Endothelial cell (in vitro differentiated cells): Measurements from ENCODE around the gene CGNL1. TPM values are rescaled to one million over a fixed set of nuclear protein-coding genes. Genes with fewer than 3 reads are reported as not detected.

Experiments
- DNase-seq: peaks from one replicate; pipeline ENCODE4 v3.0.0; 2021; ENCODE audit warnings: low spot score
- H3K27ac Mint-ChIP-seq: one replicate; pipeline ENCODE4 v1.8.0; 2021; ENCODE audit warnings: mixed read lengths, inconsistent platforms; ENCODE audit not compliant: unreplicated experiment
- H3K27me3 Mint-ChIP-seq: one replicate; pipeline ENCODE4 v1.8.0; 2021; ENCODE audit warnings: mild to moderate bottlenecking, moderate library complexity, mixed read lengths, inconsistent platforms; ENCODE audit not compliant: unreplicated experiment
- H3K36me3 Mint-ChIP-seq: one replicate; pipeline ENCODE4 v1.8.0; 2021; ENCODE audit warnings: mild to moderate bottlenecking, low read depth, mixed read lengths, inconsistent platforms; ENCODE audit not compliant: unreplicated experiment
- H3K4me1 Mint-ChIP-seq: one replicate; pipeline ENCODE4 v1.8.0; 2021; ENCODE audit warnings: mild to moderate bottlenecking, mixed read lengths, inconsistent platforms; ENCODE audit not compliant: unreplicated experiment
- H3K4me3 Mint-ChIP-seq: one replicate; pipeline ENCODE4 v1.8.0; 2021; ENCODE audit warnings: mild to moderate bottlenecking, mixed read lengths, inconsistent platforms; ENCODE audit not compliant: unreplicated experiment
- H3K9me3 Mint-ChIP-seq: one replicate; pipeline ENCODE4 v1.8.0; 2021; ENCODE audit warnings: mixed read lengths, inconsistent platforms; ENCODE audit not compliant: unreplicated experiment
- total RNA-seq: library from RNA; stranded (reverse); fragmentation: NEBNext Ultra II Directional; extraction: Animal tissue kit (Norgen Biotek cat#: 25700); gene quantifications from one replicate; pipeline ENCODE4 v1.2.1, GENCODE V29; 2021; ENCODE audit not compliant: unreplicated experiment
- TF ChIP-seq, protein P1 (sequence below): fragments of 200-600 bp; sonication (generic); IDR thresholded peaks from one replicate; pipeline ENCODE4 v1.5.0; 2021; ENCODE audit warnings: antibody characterized with exemption; ENCODE audit not compliant: unreplicated experiment

The CGNL1 gene
- total RNA-seq, 1 donor from 2014 or later = 238 TPM

DNA sequence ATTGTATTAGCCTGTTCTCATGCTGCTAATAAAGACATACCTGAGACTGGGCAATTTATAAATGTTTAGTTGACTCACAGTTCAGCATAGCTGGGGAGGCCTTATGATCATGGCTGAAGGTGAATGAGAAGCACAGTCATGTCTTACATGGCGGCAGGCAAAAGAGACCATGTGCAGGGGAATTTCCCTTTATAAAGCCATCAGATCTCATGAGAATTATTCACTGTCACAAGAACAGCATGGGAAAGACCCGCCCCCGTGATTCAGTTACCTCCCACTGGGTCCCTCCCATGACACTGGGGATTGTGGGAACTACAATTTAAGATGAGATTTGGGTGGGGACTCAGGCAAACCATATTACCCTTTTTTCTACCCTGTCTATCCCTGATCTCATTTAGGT is 163.9 kb downstream of the CGNL1 start:
- DNase-seq = no peak
- H3K27ac Mint-ChIP-seq = peak overlapping the region; percentile 45
- peaks cover 7% of the 10 kb centered on the region for H3K27me3 Mint-ChIP-seq
- TF ChIP-seq, protein P1, sequence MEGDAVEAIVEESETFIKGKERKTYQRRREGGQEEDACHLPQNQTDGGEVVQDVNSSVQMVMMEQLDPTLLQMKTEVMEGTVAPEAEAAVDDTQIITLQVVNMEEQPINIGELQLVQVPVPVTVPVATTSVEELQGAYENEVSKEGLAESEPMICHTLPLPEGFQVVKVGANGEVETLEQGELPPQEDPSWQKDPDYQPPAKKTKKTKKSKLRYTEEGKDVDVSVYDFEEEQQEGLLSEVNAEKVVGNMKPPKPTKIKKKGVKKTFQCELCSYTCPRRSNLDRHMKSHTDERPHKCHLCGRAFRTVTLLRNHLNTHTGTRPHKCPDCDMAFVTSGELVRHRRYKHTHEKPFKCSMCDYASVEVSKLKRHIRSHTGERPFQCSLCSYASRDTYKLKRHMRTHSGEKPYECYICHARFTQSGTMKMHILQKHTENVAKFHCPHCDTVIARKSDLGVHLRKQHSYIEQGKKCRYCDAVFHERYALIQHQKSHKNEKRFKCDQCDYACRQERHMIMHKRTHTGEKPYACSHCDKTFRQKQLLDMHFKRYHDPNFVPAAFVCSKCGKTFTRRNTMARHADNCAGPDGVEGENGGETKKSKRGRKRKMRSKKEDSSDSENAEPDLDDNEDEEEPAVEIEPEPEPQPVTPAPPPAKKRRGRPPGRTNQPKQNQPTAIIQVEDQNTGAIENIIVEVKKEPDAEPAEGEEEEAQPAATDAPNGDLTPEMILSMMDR = no peak
- H3K4me3 Mint-ChIP-seq = peak overlapping the region; percentile 44
- H3K4me1 Mint-ChIP-seq = peaks cover 6% of the 10 kb centered on the region
- H3K36me3 Mint-ChIP-seq = peaks cover 77% of the 10 kb centered on the region
- no peaks in the 10 kb centered on the region for H3K9me3 Mint-ChIP-seq

DNA sequence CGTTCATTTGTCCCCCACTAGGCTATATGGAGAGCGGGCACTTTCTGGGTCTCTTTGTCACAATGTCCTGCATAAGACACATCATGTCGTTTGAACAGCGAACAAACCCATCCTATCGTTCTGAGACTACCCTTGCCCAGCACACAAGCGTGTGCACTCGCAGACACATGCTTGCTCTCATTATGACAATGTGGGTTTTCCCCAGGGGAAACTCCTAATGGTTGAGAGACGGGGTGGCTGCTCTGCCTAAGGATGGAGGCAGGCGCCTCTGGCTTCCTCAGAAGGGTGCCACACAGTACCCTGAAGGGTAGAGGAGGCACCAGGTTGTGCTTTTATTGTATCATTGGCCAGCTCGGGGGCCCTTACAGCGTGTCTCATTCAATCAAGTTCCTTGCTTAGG is 164.4 kb downstream of the CGNL1 start:
- TF ChIP-seq, protein P1 = no peak
- H3K9me3 Mint-ChIP-seq = no peaks in the 10 kb centered on the region
- peaks cover 4% of the 10 kb centered on the region for H3K4me1 Mint-ChIP-seq
- H3K27ac Mint-ChIP-seq = no peak overlapping the region
- DNase-seq = no peak
- H3K27me3 Mint-ChIP-seq = peaks cover 7% of the 10 kb centered on the region
- no peak overlapping the region for H3K4me3 Mint-ChIP-seq
- peaks cover 77% of the 10 kb centered on the region for H3K36me3 Mint-ChIP-seq

DNA sequence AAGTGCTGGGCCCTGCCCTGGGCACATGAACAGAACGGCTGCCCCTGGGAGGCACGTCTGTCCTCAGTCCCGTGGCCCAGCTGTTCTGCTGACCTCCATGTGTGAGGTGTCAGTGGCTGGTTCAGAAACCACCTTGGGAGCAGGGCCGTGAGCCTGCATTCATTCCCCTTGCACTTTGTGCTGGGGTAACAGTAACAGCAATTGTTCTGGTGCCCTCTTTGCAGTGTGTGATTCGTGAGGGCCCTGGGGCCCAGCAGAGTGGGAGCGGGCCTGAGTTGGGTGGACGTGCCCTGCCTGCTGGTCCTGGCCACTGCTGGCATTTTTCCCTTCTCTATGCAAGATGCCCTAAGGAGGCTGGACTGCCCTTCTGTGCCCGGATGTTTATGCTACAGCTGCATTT is 165.0 kb downstream of the CGNL1 start:
- Mint-ChIP-seq H3K36me3 (peaks cover 77% of the 10 kb centered on the region), H3K27ac (no peak overlapping the region), H3K27me3 (peaks cover 7% of the 10 kb centered on the region), H3K9me3 (no peaks in the 10 kb centered on the region), H3K4me1 (no peaks in the 10 kb centered on the region), H3K4me3 (no peak overlapping the region)
- TF ChIP-seq, protein P1 = no peak
- no peak for DNase-seq

DNA sequence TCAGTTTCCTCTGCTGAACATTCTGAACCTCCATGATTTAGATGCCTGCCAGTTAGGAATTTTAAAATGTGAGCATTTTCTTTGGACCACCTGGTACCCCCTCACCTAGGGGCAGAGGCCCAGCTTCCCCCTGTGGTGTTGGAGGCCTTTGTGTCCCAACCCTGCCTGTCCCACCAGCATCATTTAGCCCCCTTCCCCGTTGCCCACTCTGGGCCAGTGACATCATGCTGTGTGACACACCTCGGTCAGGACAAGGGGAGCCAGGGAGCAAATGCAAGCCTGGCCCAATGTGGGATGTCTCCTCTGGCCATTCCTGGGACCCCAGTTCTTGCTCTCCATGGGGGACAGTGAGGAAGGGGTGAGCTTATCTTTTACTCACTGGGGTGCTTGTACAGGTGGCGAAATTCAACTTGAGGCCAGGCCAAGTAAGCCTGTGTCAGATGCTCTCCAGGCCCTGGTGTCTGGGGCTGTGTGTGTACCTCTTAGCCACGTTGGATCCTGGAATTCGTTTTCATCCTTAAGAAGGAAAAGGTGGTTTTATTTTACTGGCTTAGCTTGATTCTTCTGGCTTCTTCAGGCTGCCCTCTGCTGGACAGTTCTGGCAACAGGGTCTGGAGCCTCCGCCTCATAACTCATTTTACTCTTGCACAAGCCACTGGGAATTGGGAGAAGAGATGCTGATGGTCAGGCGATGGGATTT is 165.7 kb downstream of the CGNL1 start:
- TF ChIP-seq, protein P1 = peak; percentile 77
- Mint-ChIP-seq H3K36me3 (peaks cover 77% of the 10 kb centered on the region), H3K4me3 (no peak overlapping the region), H3K27me3 (peaks cover 7% of the 10 kb centered on the region), H3K4me1 (no peaks in the 10 kb centered on the region), H3K9me3 (no peaks in the 10 kb centered on the region), H3K27ac (peak overlapping the region; percentile 48)
- DNase-seq = peak; percentile 76

DNA sequence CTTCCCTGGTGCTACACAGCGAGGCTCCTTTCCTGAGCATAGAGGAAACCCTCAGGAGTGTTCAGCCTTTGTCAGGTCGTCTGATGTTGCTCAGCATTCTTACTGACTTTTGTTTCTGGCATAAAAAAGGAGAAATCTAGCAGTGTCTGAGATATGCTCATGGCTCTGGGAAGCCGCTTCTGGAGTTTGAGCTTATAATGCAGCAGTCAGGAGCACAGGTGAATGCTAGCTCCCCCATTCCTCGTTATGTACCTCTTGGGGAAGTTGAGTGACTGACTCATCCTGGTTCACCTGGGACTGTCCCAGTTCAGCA is 166.2 kb downstream of the CGNL1 start:
- Mint-ChIP-seq H3K9me3 (no peaks in the 10 kb centered on the region), H3K27me3 (peaks cover 7% of the 10 kb centered on the region), H3K27ac (no peak overlapping the region), H3K4me1 (no peaks in the 10 kb centered on the region), H3K36me3 (peaks cover 75% of the 10 kb centered on the region), H3K4me3 (no peak overlapping the region)
- no peak for DNase-seq
- TF ChIP-seq, protein P1 = no peak
